Esophagus muscularis mucosa (tissue), 4 donors: ENCODE measurements around the gene KLK1. TPM values are rescaled to one million over a fixed set of nuclear protein-coding genes. Genes with fewer than 3 reads are reported as not detected.

Source experiments
- DNase-seq: peaks from one replicate; pipeline ENCODE4 v3.0.0-alpha.2; 2017; ENCODE audit errors: extremely low spot score
- H3K27ac ChIP-seq, 4 donors: fragments of 200-600 bp; sonication (generic); replicated peaks in 1 of 4; 1 replicate in 3 of 4; 2 replicates in 1 of 4; pipeline ENCODE4 v1.5.1; 2016 to 2019; ENCODE audit warnings: mild to moderate bottlenecking in 1 of 4
- H3K27me3 ChIP-seq, 4 donors: fragments of 200-600 bp; sonication (generic); one replicate each; pipeline versions ENCODE4 v1.5.1 to v1.6.0; 2016 to 2019
- H3K36me3 ChIP-seq, 4 donors: fragments of 200-600 bp; sonication (generic); one replicate each; pipeline ENCODE4 v1.5.1; 2016 to 2019
- H3K4me1 ChIP-seq, 4 donors: fragments of 200-600 bp; sonication (generic); one replicate each; pipeline ENCODE4 v1.5.1; 2016 to 2019
- H3K4me3 ChIP-seq, 4 donors: fragments of 200-600 bp; sonication (generic); 1 replicate in 2 of 4; 2 replicates in 2 of 4; pipeline ENCODE4 v1.5.1; 2016 to 2019; ENCODE audit warnings: mild to moderate bottlenecking in 4 of 4, moderate library complexity in 1 of 4
- H3K9me3 ChIP-seq, 4 donors: fragments of 200-600 bp; sonication (generic); 1 replicate in 3 of 4; 2 replicates in 1 of 4; pipeline ENCODE4 v1.5.1; 2016 to 2019
- EP300 ChIP-seq: sonication (generic); formaldehyde crosslinking; IDR thresholded peaks from one replicate; pipeline ENCODE4 v1.6.1; 2017; ENCODE audit warnings: antibody characterized with exemption
- POLR2A ChIP-seq: fragments of 450-650 bp; IDR thresholded peaks from one replicate; pipeline ENCODE4 v1.6.1; 2017; ENCODE audit warnings: antibody characterized with exemption, moderate library complexity, mild to moderate bottlenecking, low read depth
- POLR2AphosphoS5 ChIP-seq, 2 donors: sonication (generic); formaldehyde crosslinking; IDR thresholded peaks; one replicate each; pipeline ENCODE4 v1.6.1; 2017; ENCODE audit warnings: antibody characterized with exemption in 2 of 2
- WGBS: methylation state at CpG from one replicate; pipeline ENCODE4 v1.1.5; 2018; 5-methylcytosine and 5-hydroxymethylcytosine counted together
- intact Hi-C: fragments of 100-400 bp; cut with DNase I; formaldehyde crosslinking; loops from one replicate; pipeline ENCODE4 v1.15.1; 2023
- total RNA-seq, 4 donors: library from RNA; depleted of rRNA; stranded (reverse); fragments of >200 nt; gene quantifications; one replicate each; pipeline versions ENCODE4 v1.1.0 to v1.2.1, GENCODE V29; 2016
- TF ChIP-seq, protein P1 (sequence below), 3 experiments: fragments of 200-600 bp in 2 of 3; fragments of 450-650 bp in 1 of 3; sonication (generic) in 2 of 3; IDR thresholded peaks; one replicate each; pipeline ENCODE4 v1.5.1; 2017 to 2019; ENCODE audit warnings: antibody characterized with exemption in 3 of 3, mild to moderate bottlenecking in 2 of 3, moderate library complexity in 1 of 3

The KLK1 gene
- total RNA-seq, 4 donors from 2014 or later = not detected

DNA sequence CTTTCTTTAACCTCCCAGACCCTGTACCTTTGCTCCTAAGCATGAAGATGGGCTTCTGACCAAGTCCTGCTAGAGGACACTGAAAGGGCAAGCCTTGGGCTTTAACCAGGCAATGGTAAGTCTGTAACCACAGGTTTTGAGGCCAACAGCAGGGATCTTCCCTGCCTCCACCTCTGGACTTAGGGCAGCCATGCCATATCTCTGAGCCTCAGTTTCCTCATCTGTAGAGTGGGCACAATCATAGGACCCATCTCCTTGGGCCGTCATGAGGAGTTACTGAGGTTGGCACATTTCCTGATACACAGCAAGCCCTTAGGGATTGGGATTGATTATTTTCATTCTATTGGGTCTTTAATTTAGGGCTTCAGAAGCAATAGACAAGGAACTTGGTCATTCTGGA, 14.7 kb downstream of the KLK1 start:
- Histone ChIP-seq H3K4me1 (peaks cover 3 to 12% (median 10%) of the 10 kb centered on the region in 4 donors), H3K27me3 (peaks cover 0 to 22% (median 0%) of the 10 kb centered on the region in 4 donors), H3K9me3 (no peaks in the 10 kb centered on the region), H3K36me3 (no peaks in the 10 kb centered on the region), H3K27ac (no peak overlapping the region), H3K4me3 (no peak overlapping the region)
- intact Hi-C loops = loop anchor here (5.0 kb wide), 1 partner anchor 82 kb away; no protein-coding TSS in a partner anchor
- DNase-seq = no peak
- TF ChIP-seq, protein P1, sequence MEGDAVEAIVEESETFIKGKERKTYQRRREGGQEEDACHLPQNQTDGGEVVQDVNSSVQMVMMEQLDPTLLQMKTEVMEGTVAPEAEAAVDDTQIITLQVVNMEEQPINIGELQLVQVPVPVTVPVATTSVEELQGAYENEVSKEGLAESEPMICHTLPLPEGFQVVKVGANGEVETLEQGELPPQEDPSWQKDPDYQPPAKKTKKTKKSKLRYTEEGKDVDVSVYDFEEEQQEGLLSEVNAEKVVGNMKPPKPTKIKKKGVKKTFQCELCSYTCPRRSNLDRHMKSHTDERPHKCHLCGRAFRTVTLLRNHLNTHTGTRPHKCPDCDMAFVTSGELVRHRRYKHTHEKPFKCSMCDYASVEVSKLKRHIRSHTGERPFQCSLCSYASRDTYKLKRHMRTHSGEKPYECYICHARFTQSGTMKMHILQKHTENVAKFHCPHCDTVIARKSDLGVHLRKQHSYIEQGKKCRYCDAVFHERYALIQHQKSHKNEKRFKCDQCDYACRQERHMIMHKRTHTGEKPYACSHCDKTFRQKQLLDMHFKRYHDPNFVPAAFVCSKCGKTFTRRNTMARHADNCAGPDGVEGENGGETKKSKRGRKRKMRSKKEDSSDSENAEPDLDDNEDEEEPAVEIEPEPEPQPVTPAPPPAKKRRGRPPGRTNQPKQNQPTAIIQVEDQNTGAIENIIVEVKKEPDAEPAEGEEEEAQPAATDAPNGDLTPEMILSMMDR (IDR thresholded peaks at IDR 0.05) = no peak
- TF ChIP-seq POLR2A (no peak), EP300 (no peak), POLR2AphosphoS5 (IDR thresholded peaks at IDR 0.05) (no peak)
- 40% methylated on average over 1 of the region's 1 CpG for WGBS

DNA sequence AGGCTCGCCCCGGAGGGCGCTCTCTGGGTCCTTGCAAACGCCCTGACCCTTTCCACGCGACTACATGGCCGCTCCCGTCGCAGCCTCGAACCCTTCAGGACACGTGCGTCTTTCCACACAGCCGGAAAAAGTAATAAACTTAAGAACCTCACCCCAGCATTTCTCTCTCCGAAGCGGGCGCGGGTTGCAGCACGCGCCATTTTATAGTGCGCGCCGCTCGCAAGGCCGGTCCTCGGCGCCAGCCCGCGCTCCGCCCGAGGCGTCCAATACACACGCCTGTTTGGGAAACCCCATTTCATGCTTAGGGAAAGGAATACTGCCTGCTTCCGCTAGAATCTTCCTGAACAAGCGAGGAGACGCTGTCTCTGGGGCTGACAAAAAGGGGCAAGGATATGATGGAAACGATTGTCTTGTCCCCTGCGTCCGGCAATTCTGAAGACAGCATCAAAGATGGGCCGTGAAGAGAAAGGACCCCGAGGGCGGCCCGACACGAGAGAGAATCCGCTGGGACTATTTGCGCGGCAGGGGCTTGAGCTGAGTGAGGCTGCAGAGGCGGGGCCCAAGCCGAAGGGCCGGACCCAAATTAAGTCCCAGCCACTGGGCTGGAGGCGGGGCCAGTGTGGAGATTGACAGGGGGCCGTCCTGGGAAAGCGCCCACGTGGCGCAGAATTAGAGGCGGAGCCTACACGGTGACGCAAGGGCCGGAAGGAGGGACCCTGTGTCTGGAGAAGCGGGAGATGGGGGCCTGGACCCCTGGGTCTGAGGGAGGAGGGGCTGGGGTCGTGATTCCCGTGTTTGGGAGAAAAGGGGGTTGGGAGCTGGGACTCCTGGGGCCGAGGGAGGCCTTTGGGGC, 18.9 kb downstream of the KLK1 start:
- WGBS = under 1% methylated on average over 38 of the region's 62 CpGs
- intact Hi-C loops = loop anchor here (5.0 kb wide), 1 partner anchor 77 kb away; no protein-coding TSS in a partner anchor
- H3K4me3 ChIP-seq = peak overlapping the region; percentile 68 to 97 (median 86)
- H3K9me3 ChIP-seq = no peaks in the 10 kb centered on the region
- peaks cover 6 to 25% (median 21%) of the 10 kb centered on the region in 4 donors for H3K36me3 ChIP-seq
- H3K4me1 ChIP-seq = peaks cover 16 to 30% (median 27%) of the 10 kb centered on the region in 4 donors
- peak overlapping the region; percentile 90 to 95 (median 94) for H3K27ac ChIP-seq
- no peak for TF ChIP-seq EP300
- TF ChIP-seq POLR2AphosphoS5 (IDR thresholded peaks at IDR 0.05) = peak; percentile 76 to 77
- no peak for TF ChIP-seq POLR2A
- TF ChIP-seq, protein P1 (IDR thresholded peaks at IDR 0.05) = peak in 1 of 3 experiments; percentile 8
- peak; percentile 99 for DNase-seq
- H3K27me3 ChIP-seq = no peaks in the 10 kb centered on the region

DNA sequence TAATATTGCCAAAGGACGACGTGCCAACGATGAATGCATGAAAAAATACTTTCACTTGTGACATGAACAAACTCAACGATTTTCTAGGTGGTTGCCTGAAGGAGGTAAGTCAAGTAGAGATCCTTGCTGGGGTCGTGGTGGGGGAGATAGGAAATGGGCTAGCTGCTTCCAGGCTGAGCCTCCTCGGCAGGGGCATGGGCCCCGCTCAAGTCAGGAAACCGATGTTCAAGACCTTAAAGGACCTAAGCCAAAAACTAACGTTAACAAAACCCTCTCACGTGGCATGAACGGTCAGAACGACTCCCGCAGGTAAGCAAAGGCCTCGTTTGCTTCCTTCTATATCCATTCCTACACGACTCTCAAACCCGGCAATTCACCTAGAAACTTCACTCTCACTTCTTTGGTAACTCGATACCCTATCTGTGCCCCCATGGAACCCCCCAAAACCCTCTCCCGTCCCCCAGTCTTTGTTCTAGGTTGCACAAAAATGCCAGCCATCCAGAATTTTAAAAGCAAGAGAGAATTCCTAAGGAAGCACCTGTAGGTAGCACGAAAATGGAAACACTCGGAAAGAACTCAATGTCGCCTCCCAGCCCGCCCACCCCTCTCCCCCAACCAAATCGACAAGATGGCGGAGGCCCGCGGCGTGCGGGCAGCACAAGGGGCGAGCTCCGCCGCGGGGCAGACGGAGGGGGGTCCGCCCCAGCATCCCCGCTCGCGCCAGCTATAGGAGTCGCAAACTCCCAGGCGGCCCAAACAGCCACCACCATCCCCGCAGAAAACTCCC, 19.8 kb downstream of the KLK1 start:
- H3K27ac ChIP-seq = peak overlapping the region; percentile 90 to 95 (median 94)
- DNase-seq = no peak
- H3K27me3 ChIP-seq = no peaks in the 10 kb centered on the region
- peaks cover 16 to 30% (median 27%) of the 10 kb centered on the region in 4 donors for H3K4me1 ChIP-seq
- intact Hi-C loops = no loop called here
- H3K36me3 ChIP-seq = peaks cover 6 to 33% (median 29%) of the 10 kb centered on the region in 4 donors
- WGBS = under 1% methylated on average over 22 of the region's 40 CpGs
- H3K4me3 ChIP-seq = peak overlapping the region; percentile 68 to 97 (median 86)
- no peaks in the 10 kb centered on the region for H3K9me3 ChIP-seq
- TF ChIP-seq, protein P1 (IDR thresholded peaks at IDR 0.05) = no peak
- TF ChIP-seq POLR2A = no peak
- no peak for TF ChIP-seq EP300
- TF ChIP-seq POLR2AphosphoS5 (IDR thresholded peaks at IDR 0.05) = no peak

DNA sequence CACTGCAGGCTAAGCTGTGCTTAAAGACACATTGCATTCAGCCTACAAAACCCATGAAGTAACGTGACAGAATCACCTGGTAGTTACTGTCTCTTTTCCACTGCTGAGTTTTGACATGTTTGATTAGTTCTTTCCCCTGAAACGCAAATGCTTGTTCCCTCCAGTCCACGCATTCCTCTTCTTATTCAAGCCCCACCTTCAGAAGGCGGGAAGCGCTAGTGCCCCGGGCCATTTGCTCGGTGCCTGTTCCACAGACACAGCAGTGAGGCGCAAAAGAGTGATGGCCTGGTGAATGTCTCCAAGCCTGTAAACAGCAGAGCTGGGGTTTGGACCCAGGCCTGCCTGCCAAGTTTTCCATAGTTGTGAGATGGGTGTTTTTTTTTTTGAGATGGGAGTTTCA, 22.5 kb downstream of the KLK1 start:
- TF ChIP-seq, protein P1 (IDR thresholded peaks at IDR 0.05) = no peak
- TF ChIP-seq EP300 (no peak), POLR2A (no peak), POLR2AphosphoS5 (IDR thresholded peaks at IDR 0.05) (no peak)
- DNase-seq = no peak
- Histone ChIP-seq H3K27ac (no peak overlapping the region), H3K4me3 (no peak overlapping the region), H3K27me3 (no peaks in the 10 kb centered on the region), H3K36me3 (peaks cover 17 to 60% (median 50%) of the 10 kb centered on the region in 4 donors), H3K4me1 (peaks cover 16 to 30% (median 27%) of the 10 kb centered on the region in 4 donors), H3K9me3 (no peaks in the 10 kb centered on the region)
- intact Hi-C loops = no loop called here
- 87% methylated on average over 8 of the region's 8 CpGs for WGBS
